Prostate gland (tissue), 2 donors: ENCODE data around the gene EIF5B.

Experiments used
- CTCF ChIP-seq, 4 experiments: fragments of 200-600 bp in 2 of 4; fragments of 450-650 bp in 2 of 4; sonication (generic) in 2 of 4; IDR thresholded peaks; 1 replicate in 3 of 4; 2 replicates in 1 of 4; pipeline ENCODE4 v1.5.1; 2016 to 2019; ENCODE audit warnings: antibody characterized with exemption in 4 of 4, mild to moderate bottlenecking in 2 of 4, moderate library complexity in 2 of 4
- POLR2A ChIP-seq: fragments of 450-650 bp; IDR thresholded peaks from one replicate; pipeline ENCODE4 v1.6.1; 2016; ENCODE audit warnings: antibody characterized with exemption, mild to moderate bottlenecking
- POLR2AphosphoS5 ChIP-seq: sonication (generic); formaldehyde crosslinking; IDR thresholded peaks from one replicate; pipeline ENCODE4 v1.6.1; 2017; ENCODE audit warnings: antibody characterized with exemption

- TF ChIP-seq CTCF (IDR thresholded peaks at IDR 0.05) (no peak), POLR2AphosphoS5 (no peak), POLR2A (no peak)
Observed at GRCh38 chr2:99450199-99450598, 113.0 kb downstream of the EIF5B start.
